Loucy (cell line): ENCODE results near the gene LARP4.

Source experiments
- CTCF ChIP-seq: fragments of 200-600 bp; sonication (generic); conservative IDR thresholded peaks from 2 replicates; pipeline ENCODE4 v1.5.1; 2014; ENCODE audit warnings: mild to moderate bottlenecking, antibody characterized with exemption, low read length
- EZH2phosphoT487 ChIP-seq: fragments of 200-600 bp; IDR thresholded peaks from 2 replicates; pipeline ENCODE4 v1.6.1; 2018; ENCODE audit warnings: antibody characterized with exemption, mild to moderate bottlenecking, moderate library complexity, borderline replicate concordance

- TF ChIP-seq CTCF (no peak), EZH2phosphoT487 (no peak)
These were observed 41.1 kb downstream of the LARP4 start for GRCh38 chr12:50441763-50442162.
